OCI-M2 (cell line): ENCODE results near the gene BTBD9.

Source experiments
- DNase-seq: peaks from one replicate; lab custom pipeline; 2025; ENCODE audit not compliant: unreplicated experiment; lab: John Stamatoyannopoulos, UW

BTBD9 gene

GRCh38 chr6:38262609-38263008 lies 377.1 kb downstream of the BTBD9 start:
- no peak for DNase-seq

DNA sequence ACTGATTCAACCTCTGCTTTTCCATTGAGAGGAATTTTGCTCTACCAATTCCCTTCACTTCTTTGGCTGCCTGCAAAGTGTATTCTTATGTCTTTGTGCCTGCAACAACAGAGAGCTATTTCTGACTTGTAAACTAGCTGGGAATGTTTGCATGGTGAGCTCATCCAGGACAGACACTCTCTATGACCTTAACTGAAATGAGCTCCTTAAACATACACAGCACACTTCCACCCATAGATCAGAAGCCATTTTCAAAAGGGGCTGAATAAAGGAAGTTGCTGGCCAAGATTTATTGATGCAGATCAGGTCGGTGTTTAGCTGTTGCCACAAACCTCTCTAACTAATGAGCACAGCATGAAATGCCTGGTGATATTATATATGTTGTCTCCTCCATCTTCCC lies 377.7 kb downstream of the BTBD9 start:
- DNase-seq, result no peak

GRCh38 chr6:38261626-38262025 lies 378.1 kb downstream of the BTBD9 start:
- DNase-seq, result no peak

- DNase-seq, result no peak
Measured at GRCh38 chr6:38259736-38260135, 380.0 kb downstream of the BTBD9 start.

DNA sequence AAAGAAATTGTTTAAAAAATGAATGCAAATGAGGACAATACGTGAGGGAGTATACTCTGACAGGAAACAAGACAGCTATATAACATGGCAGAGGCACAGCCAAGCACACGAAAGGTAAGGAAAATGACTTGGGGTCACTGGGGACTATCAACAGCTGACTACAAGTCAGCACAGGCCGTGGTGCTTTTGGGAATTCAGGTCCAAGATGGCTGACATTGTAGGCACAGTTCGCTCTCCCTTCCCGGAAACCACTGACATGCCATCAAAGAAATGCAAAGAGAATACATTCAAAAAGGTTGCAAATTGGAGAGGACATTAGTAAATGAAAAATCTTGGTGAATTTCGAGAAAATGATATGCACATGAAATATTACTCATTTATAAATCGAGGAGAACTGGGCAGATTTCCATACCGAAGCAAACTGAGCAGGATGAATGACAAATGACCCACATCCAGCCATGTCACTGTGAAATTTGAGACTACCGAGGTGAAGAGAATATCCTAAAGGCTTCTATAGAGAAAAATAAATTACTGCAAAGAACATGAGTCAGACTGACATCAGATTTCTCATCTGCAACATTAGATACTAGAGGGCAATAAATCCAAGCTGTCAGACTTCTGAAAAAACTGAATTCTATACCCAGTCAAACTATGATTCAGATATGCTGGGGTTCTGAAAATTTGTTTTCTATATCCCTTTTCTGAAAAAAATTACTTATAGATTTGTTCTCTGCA lies 391.1 kb downstream of the BTBD9 start:
- DNase-seq, result no peak

GRCh38 chr6:38245295-38245694 lies 394.4 kb downstream of the BTBD9 start:
- no peak for DNase-seq

GRCh38 chr6:38244869-38245268 lies 394.9 kb downstream of the BTBD9 start:
- DNase-seq, result no peak

- DNase-seq, result no peak
Measured at GRCh38 chr6:38241200-38241871, 398.4 kb downstream of the BTBD9 start.

- DNase-seq, result peak; percentile 15
Measured at GRCh38 chr6:38239719-38240451, 399.8 kb downstream of the BTBD9 start.

- DNase-seq, result no peak
Measured at GRCh38 chr6:38236631-38237030, 403.1 kb downstream of the BTBD9 start.

DNA sequence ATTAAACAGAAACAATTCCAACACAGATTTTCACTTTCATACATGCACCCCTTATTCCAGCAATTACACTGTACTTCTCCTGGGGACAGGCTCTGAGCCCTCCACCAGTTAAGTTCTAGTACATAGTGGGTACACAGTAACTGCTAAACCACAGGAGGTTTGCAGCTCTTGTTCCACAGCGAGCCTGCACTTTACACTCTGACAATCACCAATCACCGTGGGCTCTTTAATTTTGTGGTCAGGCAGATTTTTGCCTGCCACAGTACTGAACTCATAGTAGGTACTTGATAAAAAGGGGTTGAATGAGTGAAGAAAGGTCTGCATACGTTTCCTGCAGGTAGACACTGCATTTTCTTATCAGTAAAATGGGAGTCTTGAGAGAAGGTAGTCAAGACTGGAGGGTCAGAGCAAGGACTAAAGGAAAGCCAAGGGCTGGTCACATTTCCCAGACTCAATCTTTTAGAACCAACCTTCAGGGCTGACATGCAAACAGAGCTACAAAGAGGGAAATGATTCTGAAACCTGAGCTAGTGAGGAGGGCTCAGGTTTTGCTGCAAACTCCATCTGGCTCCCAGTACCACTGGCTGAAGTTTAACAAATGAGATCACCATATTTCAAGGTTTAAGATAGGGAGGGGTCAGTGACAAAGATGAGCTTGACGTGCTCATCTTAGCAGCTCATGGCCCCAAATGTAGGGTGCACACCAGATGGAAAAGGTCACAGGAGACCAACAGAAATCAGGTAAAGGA lies 404.6 kb downstream of the BTBD9 start:
- no peak for DNase-seq

DNA sequence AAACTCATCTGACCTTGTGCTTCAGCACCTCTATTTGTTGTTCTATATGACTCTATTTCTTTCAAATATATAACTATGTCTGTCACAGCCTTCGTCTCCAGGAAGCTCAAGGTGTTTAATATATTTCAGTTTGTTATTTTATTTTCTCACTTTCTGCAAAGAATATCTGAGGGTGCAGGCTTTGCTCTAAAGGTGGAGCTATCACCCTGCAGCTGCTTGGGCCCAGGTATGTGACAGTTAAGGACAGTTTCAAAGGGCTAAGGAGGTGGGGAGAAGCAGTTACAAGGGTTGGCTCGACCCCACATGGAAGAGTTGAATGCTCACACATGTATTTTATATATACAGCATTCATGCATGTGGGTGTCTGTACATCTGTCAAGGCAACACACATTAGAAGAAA lies 405.6 kb downstream of the BTBD9 start:
- DNase-seq, result no peak

DNA sequence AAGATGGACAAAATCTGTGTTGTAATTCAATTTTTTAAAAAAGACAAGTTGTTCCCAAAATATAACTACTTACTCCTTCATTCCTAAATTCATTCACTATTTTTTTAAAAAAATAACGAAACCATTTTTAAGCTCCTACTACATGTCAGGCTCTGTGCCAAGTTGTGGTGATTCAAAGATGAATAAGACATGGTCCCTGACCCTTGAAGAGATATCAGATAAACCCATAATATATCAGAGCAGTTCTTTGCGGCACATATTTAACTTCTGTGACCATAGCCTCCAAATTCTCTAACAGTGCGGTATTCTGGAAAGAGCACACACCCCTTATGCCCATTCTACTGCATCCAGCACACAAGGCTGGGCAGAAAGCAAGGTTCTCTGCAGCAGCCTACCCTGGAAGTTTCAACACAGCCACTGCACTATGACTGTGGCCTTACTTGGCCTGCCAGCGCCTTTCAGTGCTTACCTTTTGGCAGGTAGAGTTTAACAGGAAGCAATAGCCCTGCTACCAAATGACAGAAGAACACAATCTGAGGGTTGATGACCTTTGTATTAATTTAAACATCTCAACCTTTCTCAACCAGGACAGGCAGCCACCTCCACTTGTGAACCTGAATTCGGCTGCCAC lies 406.5 kb downstream of the BTBD9 start:
- no peak for DNase-seq

DNA sequence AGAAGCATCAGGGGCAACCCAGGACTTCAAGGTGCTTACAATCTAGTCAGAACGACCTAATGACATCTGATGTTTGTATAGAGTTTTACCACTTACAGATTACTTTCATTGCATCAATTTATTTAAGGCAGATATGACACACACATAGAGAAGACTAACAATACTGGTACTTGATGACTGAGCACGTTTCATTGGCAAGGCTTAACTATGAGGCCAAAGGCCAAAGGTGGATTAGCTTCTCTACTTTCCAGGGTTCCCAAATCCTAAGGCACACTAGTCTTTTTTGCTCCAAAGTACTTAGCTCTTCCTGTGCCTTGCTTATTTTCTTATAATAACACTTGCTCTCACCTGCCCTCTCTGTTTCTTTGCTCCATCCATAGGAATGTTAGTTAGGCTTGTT lies 414.0 kb downstream of the BTBD9 start:
- DNase-seq, result no peak

DNA sequence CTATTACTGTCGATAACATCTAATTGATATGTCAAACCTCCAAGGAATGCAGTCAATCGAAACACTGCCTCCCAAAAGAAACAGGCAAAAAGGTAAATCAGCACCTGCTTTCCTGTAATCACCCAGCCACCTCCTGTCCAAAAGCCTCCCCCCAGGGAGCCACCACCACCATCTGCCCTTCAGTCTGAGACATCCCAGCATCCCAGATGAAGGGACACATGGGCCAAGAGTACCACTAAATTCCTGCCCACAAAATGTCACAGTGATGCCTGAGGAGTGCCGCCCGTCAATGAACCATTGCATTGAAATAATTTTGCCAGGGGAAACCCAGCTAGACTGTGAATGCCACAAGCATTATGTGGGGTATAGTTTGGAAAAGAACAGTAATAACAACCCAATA lies 418.5 kb downstream of the BTBD9 start:
- no peak for DNase-seq

DNA sequence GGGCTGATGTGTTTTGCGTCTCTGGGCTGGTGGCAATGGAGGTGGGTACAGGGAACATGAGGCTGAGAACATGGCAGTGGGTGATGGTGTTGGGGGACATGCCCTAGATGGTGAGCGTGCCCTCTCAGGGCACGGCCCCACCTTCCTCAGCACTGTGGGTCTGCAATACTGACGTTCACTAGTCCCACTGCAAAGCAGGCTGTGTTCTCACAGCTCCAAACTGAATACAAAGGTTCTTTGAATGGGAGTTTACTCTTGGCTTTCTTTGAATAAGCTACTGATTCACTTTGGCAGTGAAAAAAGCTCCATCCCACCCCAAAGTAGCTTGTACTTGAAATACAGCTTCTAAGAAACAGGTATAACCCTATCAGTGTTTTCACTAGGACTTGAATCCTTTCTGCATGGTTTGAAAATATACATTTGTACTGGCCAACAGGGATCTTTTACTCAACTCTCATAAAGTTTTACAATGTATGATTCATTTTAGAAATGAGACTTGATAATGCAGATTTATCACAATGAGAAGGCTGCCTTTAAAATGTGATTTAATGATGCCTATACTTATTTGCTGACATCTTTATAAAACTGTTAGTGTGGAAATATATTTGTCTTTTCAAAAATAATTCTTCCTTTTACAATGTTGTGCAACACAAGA lies 419.5 kb downstream of the BTBD9 start:
- DNase-seq, result no peak

DNA sequence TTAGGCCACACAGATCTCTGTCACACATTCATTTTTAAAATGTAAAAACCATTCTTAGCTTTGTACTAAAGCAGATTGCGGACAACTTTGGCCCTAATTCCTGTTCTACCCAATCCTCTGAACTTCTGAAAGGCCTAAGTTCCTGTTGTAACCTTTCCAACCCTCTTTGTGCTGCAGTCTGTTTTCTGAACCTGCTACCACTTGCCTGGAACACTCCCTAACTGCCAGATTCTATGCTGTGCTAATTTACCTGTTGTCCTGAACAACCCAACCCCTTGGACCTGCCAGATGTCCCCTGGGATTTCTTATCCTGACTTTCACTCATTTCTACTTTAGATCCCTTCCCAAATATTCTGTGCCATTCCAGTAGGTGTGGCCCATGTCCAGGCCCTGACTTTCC lies 421.5 kb downstream of the BTBD9 start:
- no peak for DNase-seq

DNA sequence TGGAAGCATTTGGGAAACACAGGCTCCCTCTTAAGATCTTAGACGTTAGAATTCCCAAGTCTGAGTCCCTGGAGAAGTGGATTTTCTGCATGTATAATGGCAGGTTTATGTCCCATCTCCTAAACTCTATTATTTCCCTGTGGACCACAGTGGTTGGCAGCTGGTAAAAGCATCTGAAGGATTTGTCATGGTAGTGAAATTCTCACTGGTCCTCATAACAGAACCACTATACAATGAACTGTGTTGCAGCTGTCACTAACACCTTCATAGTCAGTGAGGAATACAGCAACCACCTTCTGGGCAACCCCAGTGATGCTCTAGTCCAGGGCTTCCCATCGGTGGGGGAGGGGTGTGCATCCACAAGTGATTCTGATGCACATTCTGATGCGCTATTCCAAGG lies 423.3 kb downstream of the BTBD9 start:
- no peak for DNase-seq

DNA sequence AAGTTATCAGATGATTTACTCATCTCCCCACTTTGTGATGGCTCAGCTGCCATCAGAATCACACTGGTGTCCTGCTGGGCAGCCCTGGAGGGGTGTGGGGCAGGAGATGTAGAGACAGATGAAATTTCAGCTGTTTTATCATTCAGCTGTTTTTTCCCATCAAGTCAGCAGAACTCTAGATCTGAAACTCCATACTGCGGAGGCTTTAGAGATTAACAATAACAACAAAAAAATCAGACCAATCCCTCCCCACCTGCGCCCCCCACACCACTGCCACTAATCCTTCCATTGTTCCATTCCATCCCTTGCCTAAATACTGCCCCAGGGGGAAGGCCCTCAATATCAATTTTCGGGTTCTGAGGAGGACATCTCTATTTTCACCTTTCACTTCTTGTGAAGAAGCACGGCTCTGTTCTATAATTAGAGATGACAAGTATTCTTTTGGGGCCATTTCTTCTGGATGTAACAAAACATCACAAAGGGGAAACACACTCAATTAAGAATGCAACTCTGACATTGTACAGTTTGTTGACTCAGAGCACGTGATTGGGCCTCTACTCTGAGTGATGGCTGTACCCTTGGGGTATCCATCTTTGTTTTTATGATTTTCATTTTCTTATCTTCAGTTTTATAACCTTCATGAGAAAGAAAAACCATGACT lies 423.9 kb downstream of the BTBD9 start:
- DNase-seq, result no peak

GRCh38 chr6:38215225-38215624 lies 424.5 kb downstream of the BTBD9 start:
- DNase-seq, result no peak
